OCI-LY1 (cell line): Measurements from ENCODE around the gene TMEM151A.

Experiments used
- EZH2 ChIP-seq: fragments of 200-600 bp; sonication (generic), shearing (Covaris generic); IDR thresholded peaks from 2 replicates; pipeline ENCODE4 v1.8.0; 2017; ENCODE audit warnings: borderline replicate concordance, mixed run types, mild to moderate bottlenecking, antibody characterized with exemption, low read length, moderate library complexity, mixed read lengths
- TF ChIP-seq, protein P1 (sequence below): fragments of 200-600 bp; sonication (generic), shearing (Covaris generic); IDR thresholded peaks from 2 replicates; pipeline ENCODE4 v1.5.1; 2017; ENCODE audit warnings: mild to moderate bottlenecking, antibody characterized with exemption, low read length, moderate library complexity, mixed read lengths

DNA sequence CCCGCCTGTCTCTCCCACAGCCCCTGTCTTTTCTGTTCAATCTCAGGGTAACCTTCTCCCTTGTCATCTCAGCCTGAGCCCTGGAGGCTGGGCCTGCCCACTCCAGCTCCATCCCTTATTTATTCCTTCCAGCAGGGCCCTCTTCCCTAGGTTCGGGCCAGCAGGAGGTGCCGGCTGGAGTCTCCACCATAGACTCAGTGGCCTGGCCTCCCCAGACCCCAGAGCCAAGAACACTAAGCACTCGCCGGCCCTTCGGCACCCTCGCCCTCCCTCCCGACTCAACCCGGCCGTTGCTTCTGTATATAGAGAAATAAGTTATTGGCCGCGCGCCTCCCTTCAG lies 24.7 kb upstream of the TMEM151A start:
- TF ChIP-seq, protein P1, sequence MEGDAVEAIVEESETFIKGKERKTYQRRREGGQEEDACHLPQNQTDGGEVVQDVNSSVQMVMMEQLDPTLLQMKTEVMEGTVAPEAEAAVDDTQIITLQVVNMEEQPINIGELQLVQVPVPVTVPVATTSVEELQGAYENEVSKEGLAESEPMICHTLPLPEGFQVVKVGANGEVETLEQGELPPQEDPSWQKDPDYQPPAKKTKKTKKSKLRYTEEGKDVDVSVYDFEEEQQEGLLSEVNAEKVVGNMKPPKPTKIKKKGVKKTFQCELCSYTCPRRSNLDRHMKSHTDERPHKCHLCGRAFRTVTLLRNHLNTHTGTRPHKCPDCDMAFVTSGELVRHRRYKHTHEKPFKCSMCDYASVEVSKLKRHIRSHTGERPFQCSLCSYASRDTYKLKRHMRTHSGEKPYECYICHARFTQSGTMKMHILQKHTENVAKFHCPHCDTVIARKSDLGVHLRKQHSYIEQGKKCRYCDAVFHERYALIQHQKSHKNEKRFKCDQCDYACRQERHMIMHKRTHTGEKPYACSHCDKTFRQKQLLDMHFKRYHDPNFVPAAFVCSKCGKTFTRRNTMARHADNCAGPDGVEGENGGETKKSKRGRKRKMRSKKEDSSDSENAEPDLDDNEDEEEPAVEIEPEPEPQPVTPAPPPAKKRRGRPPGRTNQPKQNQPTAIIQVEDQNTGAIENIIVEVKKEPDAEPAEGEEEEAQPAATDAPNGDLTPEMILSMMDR, result no peak
- TF ChIP-seq EZH2, result no peak
